ENCODE data around the gene GABBR2.

DNA sequence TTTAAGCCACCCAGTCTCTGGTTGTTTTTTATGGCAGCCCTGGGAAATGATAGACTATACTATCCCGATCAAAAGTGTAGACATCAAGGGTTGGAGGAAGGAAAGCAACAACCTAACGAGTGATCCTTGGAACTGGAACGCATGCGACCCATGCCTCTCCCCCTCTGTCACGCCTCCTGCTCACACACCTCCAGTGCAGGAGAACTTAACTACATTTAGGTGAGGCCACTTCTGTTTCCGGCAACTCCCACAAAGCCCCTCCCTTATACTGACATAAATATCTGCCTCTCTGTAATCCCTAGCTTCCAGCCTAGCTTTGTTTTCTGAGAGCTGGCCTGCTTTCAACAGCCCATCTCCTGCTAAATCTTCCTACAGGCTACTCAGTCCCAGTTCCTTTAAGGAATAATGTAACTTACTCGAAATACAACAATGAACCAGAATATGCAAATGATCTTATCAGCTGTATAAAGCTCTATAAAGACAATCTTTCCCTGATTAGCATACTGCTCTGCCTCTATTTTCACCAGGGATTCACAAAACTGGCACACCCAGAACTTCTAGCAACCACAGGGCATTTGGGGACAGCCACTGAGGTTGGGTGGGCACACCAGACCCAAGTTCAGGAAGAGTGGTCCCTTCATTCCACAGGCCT lies 73.9 kb downstream of the GABBR2 start:
- TF ChIP-seq, protein P1, sequence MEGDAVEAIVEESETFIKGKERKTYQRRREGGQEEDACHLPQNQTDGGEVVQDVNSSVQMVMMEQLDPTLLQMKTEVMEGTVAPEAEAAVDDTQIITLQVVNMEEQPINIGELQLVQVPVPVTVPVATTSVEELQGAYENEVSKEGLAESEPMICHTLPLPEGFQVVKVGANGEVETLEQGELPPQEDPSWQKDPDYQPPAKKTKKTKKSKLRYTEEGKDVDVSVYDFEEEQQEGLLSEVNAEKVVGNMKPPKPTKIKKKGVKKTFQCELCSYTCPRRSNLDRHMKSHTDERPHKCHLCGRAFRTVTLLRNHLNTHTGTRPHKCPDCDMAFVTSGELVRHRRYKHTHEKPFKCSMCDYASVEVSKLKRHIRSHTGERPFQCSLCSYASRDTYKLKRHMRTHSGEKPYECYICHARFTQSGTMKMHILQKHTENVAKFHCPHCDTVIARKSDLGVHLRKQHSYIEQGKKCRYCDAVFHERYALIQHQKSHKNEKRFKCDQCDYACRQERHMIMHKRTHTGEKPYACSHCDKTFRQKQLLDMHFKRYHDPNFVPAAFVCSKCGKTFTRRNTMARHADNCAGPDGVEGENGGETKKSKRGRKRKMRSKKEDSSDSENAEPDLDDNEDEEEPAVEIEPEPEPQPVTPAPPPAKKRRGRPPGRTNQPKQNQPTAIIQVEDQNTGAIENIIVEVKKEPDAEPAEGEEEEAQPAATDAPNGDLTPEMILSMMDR (IDR thresholded peaks at IDR 0.05), result no peak
- TF ChIP-seq POLR2A (IDR thresholded peaks at IDR 0.05), result no peak

Data from right lobe of liver (tissue), 4 donors.